Effector memory CD8-positive, alpha-beta T cell (primary cell): Measurements from ENCODE around the gene ARID4B.
"Not testable (repeated sequence)": the region's sequence is repeated elsewhere in the genome, so short reads cannot be mapped to it uniquely, and the experiment has no call there.

Experiments used
- ATAC-seq: fragments of 150-1000 bp; cut with Tn5 transposase; replicated peaks from 2 replicates; pipeline ENCODE4 v1.10.0; 2021; ENCODE audit warnings: mild to moderate bottlenecking, moderate library complexity
- DNase-seq, 3 experiments: peaks; one replicate each; pipeline ENCODE4 v3.0.0; 2021
- H3K27ac Mint-ChIP-seq, 2 donors: one replicate each; pipeline ENCODE4 v1.8.0; 2022; ENCODE audit warnings: mild to moderate bottlenecking in 2 of 2, mixed read lengths in 2 of 2, moderate library complexity in 2 of 2
- H3K27me3 Mint-ChIP-seq, 2 donors: one replicate each; pipeline ENCODE4 v1.8.0; 2022; ENCODE audit warnings: mixed read lengths in 2 of 2
- H3K36me3 Mint-ChIP-seq: one replicate; pipeline ENCODE4 v1.8.0; 2022; ENCODE audit warnings: mild to moderate bottlenecking, moderate library complexity, mixed read lengths; ENCODE audit not compliant: insufficient read depth
- H3K4me1 Mint-ChIP-seq, 2 donors: one replicate each; pipeline ENCODE4 v1.8.0; 2022; ENCODE audit warnings: low read depth in 2 of 2, mixed read lengths in 2 of 2
- H3K4me3 Mint-ChIP-seq, 2 donors: one replicate each; pipeline ENCODE4 v1.8.0; 2022; ENCODE audit warnings: mild to moderate bottlenecking in 2 of 2, mixed read lengths in 2 of 2, moderate library complexity in 2 of 2
- H3K9me3 Mint-ChIP-seq, 2 donors: one replicate each; pipeline ENCODE4 v1.8.0; 2022; ENCODE audit warnings: mixed read lengths in 2 of 2

The ARID4B gene

DNA sequence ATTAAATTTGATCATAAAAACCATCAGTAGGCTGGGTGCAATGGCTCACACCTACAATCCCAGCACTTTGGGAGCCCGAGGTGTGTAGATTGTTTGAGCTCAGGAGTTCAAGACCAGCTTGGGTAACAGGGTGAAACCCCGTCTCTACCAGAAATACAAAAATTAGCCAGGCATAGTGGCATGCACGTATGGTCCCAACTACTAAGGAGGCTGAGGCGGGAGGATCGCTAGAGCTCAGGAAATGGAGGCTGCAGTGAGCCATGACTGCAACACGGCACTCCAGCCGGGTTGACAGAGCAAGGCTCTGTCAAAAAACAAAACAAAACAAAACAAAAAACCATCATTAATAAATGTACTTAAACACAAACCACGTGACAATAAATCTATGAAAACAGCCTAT is 61.0 kb downstream of the ARID4B start:
- Mint-ChIP-seq H3K27ac (peak overlapping the region in 1 of 2 donors; percentile 53), H3K36me3 (peaks cover 41% of the 10 kb centered on the region), H3K4me1 (peaks cover 41 to 68% of the 10 kb centered on the region in 2 donors), H3K4me3 (no peak overlapping the region), H3K27me3 (no peaks in the 10 kb centered on the region), H3K9me3 (no peaks in the 10 kb centered on the region)
- DNase-seq (no peak), ATAC-seq (no peak)

DNA sequence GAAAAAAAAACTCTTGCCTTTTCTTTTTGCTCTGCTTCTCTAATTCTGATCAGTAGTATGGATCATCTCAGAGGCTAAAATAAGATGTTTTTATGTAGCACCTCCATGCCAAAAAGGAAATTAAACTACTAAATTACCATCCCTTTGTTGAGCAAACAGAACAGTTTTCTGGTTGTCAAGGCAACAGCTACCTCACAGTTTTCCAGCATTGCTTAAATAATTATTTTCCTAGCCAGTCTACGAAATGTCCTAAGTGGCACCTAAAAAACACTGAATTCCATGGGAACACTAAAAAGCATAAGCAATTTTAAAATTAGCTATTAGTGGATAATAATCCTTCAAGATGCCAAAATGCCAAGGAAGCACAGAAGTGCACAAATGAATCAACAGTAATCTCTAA is 61.7 kb downstream of the ARID4B start:
- Mint-ChIP-seq H3K4me1 (peaks cover 40 to 71% of the 10 kb centered on the region in 2 donors), H3K36me3 (peaks cover 39% of the 10 kb centered on the region), H3K4me3 (no peak overlapping the region), H3K27ac (peak overlapping the region in 1 of 2 donors; percentile 53), H3K9me3 (no peaks in the 10 kb centered on the region), H3K27me3 (no peaks in the 10 kb centered on the region)
- ATAC-seq (no peak), DNase-seq (no peak)

DNA sequence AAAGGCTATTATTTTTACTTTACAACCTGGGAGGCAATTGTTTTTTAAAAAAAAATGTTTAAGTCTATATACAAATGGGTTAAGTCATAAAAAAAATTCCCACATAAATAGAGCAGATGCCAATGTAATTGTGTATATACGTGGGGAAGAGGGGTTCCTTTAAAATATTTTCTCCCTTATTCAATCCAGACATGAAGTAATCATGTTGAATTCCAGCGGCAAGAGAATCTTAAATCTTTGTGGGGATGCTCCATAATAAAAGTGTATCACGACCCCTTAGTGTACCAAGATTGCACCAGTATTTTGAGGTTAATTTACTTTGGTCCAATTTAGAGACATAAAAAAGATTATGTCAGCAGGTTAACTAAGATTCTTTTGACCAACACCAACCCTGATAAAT is 62.1 kb downstream of the ARID4B start:
- no peaks in the 10 kb centered on the region for H3K9me3 Mint-ChIP-seq
- DNase-seq (no peak), ATAC-seq (no peak)
- H3K4me1 Mint-ChIP-seq = peaks cover 41 to 71% of the 10 kb centered on the region in 2 donors
- no peak overlapping the region for H3K4me3 Mint-ChIP-seq
- peak overlapping the region in 1 of 2 donors; percentile 53 for H3K27ac Mint-ChIP-seq
- peaks cover 39% of the 10 kb centered on the region for H3K36me3 Mint-ChIP-seq
- H3K27me3 Mint-ChIP-seq = no peaks in the 10 kb centered on the region

DNA sequence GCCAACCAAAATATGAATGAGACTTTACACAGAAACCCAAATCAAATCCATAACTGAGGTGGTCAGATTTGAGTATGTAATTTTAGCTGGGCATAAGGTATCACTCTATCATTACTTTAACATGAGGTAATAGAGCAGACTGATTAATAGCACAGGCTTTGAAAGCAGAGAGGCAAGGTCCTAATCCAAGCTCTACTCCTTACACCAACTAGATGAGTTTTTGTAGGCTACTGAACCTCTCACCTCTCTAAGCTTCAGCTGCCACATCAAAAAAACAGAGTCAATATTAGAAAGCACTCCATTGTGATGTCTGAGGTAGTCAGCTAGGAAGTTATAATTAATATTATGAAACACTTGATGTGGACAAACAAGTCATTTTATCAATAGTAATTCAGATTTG is 63.7 kb downstream of the ARID4B start:
- Mint-ChIP-seq H3K27me3 (no peaks in the 10 kb centered on the region), H3K9me3 (no peaks in the 10 kb centered on the region), H3K4me1 (peaks cover 39 to 72% of the 10 kb centered on the region in 2 donors), H3K4me3 (no peak overlapping the region), H3K27ac (peak overlapping the region in 1 of 2 donors; percentile 15), H3K36me3 (peaks cover 34% of the 10 kb centered on the region)
- DNase-seq (no peak), ATAC-seq (no peak)

DNA sequence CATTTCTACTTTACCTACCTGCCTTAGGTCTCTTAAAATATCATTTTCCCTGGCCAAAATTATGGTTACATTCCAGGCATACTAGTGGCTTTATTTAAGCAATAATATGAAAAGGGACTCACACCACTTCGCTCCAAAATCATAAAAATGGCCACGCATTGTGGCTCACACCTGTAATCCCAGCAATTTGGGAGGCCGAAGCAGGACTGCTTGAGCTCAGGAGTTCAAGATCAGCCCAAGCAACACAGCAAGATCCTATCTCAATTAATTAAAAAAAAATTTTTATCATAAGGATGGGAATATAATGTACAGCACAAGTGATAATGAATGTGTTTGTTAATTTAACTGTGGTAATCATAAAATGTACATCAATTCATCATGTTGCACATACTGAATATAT is 65.4 kb downstream of the ARID4B start:
- Mint-ChIP-seq H3K36me3 (peaks cover 42% of the 10 kb centered on the region), H3K4me3 (no peak overlapping the region), H3K4me1 (peaks cover 36 to 62% of the 10 kb centered on the region in 2 donors), H3K27me3 (no peaks in the 10 kb centered on the region), H3K9me3 (no peaks in the 10 kb centered on the region), H3K27ac (no peak overlapping the region)
- no peak for DNase-seq
- no peak for ATAC-seq

DNA sequence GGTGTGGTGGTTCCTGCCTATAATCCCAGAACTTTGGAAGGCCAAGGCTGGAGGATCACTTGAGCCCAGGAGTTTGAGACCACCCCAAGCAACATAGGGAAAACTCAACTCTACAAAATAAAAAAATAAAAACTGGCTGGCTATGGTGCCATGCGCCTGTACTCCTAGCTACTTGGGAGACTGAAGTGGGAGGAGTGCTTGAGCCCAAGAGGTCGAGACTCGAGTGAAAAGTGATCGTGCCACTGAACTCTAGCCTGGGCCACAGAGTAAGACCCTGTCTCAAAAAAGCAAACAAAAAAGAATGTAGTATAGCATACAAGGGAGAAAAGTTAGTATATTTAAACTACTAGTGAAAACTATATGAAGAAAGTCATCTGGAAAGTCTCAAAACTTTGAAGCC is 66.7 kb downstream of the ARID4B start:
- DNase-seq = no peak
- no peak for ATAC-seq
- Mint-ChIP-seq H3K4me3 (peak overlapping the region in 1 of 2 donors; percentile 28), H3K36me3 (peaks cover 44% of the 10 kb centered on the region), H3K27me3 (no peaks in the 10 kb centered on the region), H3K4me1 (peaks cover 32 to 57% of the 10 kb centered on the region in 2 donors), H3K9me3 (no peaks in the 10 kb centered on the region), H3K27ac (peak overlapping the region in 1 of 2 donors; percentile 58)

DNA sequence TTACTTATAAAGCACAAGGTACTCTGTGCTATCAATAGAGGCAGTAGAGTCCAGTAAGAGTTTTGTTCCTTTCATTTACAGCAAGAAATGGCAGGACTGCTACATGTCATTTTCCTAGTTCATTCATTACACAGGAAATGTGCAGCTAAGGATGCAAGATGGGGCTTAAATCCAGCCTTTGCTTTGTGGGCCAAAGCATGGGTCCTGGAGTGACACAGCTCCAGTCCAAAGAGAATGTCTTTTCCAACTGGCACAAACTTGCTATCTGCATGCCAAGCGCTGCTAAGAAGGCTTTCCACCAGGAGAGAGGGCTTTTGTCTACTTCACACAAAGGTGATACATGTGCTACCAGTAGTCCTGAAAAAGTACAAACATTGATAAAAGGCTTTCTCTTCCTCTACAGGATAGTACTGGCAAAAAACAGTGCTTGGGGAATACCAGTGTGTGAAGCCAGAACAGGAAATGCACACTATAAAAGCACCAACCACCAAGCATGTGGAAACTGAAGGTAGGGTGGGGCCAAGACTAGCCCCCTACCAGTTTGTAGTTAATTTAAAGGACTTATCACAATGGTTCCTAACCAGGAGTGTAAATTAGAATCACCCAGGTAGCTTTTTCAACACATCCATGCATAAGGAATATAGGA is 68.7 kb downstream of the ARID4B start:
- Mint-ChIP-seq H3K4me3 (peak overlapping the region; percentile 34 to 41), H3K9me3 (no peaks in the 10 kb centered on the region), H3K4me1 (peaks cover 26 to 50% of the 10 kb centered on the region in 2 donors), H3K27ac (peak overlapping the region; percentile 35 to 55), H3K27me3 (no peaks in the 10 kb centered on the region), H3K36me3 (peaks cover 48% of the 10 kb centered on the region)
- no peak for DNase-seq
- peak; percentile 67 for ATAC-seq

DNA sequence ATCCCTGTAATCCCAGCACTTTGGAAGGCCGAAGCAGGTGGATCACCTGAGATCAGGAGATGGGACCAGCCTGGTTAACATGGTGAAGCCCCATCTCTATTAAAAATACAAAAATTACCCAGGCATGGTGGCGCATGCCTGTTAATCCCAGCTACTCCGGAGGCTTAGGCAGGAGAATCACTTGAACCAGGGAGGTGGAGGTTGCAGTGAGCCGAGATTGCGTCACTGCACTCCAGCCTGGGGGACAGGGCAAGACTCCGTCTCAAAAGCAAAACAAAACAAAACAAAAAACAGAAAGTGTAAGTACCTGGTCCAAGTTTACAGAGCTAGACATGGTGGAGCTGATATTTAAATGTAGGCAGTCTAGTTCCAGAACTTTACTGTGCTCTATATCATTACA is 69.9 kb downstream of the ARID4B start:
- H3K4me3 Mint-ChIP-seq = peak overlapping the region in 1 of 2 donors; percentile 22

DNA sequence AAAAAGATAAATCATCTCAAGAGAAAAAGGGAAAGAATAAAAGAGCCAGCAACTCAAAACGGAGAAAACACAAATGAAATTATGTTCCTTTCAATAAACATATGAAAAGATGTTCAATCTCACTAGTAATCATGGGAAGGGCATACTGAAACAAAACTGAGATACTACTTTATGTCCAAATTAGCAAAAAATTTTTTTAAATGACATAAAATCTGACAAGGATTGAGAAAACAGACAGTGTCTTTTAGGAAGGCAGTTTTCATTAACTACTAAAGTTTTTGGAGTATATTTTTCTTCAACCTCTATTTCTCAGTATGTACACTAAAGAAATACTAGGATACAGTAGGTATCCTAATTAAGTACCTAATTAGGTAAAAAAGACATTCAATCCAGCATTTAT is 73.3 kb downstream of the ARID4B start:
- no peak for ATAC-seq
- Mint-ChIP-seq H3K36me3 (peaks cover 65% of the 10 kb centered on the region), H3K9me3 (no peaks in the 10 kb centered on the region), H3K4me3 (no peak overlapping the region), H3K27me3 (no peaks in the 10 kb centered on the region), H3K27ac (peak overlapping the region in 1 of 2 donors; percentile 77), H3K4me1 (peaks cover 16 to 23% of the 10 kb centered on the region in 2 donors)
- DNase-seq = no peak

More for the DNA sequence above, 69.9 kb downstream of the ARID4B start:
- H3K4me1 Mint-ChIP-seq = peaks cover 19 to 45% of the 10 kb centered on the region in 2 donors
- H3K27me3 Mint-ChIP-seq, ATAC-seq, H3K9me3 Mint-ChIP-seq, DNase-seq: not testable (repeated sequence)
- peak overlapping the region in 1 of 2 donors; percentile 75 for H3K27ac Mint-ChIP-seq
- H3K36me3 Mint-ChIP-seq = peaks cover 49% of the 10 kb centered on the region

DNA sequence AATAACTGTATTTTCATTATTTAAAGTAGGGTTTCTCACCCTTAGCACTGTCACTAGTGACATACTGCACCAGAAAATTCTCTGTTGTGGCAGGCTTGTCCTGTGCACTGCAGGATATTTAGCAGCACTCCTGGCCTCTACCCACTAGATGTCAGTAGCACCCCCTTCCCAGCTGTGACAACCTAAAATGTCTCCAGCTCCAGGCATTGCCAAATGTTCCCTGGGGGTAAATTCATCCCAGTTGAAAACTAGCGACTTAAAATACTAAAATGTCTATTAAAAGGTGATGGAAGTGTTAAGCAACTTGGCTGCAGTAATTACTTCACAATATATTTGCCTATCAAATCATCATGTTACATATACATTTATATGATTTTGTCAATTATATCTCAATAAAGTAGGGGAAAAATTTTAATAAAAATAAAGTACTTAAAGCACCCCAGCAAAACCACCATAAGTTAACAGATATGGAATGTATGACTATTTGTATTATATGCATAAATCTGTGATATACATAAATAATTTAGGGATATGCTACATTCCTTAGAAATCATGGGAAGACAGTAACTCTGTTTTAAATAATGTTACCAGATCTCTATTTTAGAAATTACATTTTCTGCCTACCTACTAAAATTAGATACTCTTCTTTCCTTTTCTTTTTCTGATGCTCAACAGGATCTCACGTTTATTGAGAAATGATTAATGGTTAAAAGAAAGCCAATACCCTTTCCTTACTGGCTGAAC is 74.6 kb downstream of the ARID4B start:
- Mint-ChIP-seq H3K4me1 (peaks cover 9 to 20% of the 10 kb centered on the region in 2 donors), H3K4me3 (no peak overlapping the region), H3K36me3 (peaks cover 67% of the 10 kb centered on the region), H3K9me3 (no peaks in the 10 kb centered on the region), H3K27me3 (no peaks in the 10 kb centered on the region), H3K27ac (peak overlapping the region; percentile 69 to 77)
- DNase-seq (peak; percentile 52 to 64 (median 62)), ATAC-seq (peak; percentile 95)

DNA sequence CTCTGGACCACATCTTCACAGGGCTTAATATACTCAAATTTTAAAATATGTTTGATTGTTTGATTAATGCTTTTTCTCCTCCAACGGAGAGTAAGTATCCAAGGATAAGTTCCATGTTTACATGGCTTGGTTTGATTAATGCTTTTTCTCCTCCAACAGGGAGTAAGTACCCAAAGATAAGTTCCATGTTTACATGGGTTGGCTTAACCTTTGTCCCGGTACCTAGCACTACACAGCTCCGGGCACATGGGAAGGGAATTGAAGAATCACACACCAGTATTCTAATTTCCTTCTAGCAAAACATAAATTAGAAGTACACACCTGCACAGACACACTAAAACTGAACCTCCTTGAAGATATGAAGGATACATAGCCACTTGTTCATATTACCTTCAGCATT is 77.5 kb downstream of the ARID4B start:
- Mint-ChIP-seq H3K4me1 (peaks cover 10 to 23% of the 10 kb centered on the region in 2 donors), H3K27me3 (no peaks in the 10 kb centered on the region), H3K9me3 (no peaks in the 10 kb centered on the region), H3K36me3 (peaks cover 64% of the 10 kb centered on the region), H3K4me3 (no peak overlapping the region), H3K27ac (no peak overlapping the region)
- ATAC-seq (no peak), DNase-seq (no peak)

DNA sequence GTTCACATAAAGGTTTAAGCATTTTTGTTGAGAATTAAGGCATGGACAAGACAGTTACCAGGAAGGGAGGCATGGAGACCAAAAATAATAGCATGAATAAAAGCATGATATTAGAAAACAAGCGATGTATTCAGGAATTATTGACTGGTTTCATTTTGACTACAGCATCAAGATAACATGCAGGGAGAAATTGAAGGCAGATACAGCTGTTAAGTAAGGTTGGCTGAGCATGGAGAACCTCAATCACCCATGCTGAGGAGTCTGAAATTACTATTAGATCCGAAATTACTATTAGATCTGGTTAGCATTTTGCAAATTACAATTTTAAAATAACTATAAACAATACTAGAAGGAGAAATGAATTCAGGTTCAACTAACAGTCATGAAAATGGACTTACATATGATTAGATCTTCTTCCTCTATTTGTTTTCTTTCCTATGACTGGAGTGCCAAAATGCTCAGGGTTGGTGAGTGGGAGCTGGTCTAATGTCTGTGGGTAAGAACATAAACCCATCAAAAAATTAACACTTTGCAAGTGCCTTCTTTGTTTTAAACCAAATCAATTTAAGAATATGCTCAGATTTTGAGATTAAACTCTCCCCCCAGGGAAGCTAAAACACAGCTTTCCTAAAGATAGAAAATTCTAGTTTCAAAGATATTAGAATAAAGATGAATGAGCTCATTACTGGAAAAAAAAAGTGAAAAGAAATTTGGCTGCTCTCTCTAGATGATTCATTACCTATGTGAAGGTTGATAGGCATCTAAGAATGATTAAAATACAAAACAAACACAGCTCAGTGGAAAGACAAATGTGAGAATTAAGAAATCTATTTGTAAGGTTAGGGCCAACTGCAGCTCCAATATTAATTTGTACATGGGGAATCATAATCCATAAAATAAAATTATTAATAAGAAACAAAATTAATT is 81.7 kb downstream of the ARID4B start:
- ATAC-seq = no peak
- peaks cover 62% of the 10 kb centered on the region for H3K36me3 Mint-ChIP-seq
- peak overlapping the region in 1 of 2 donors; percentile 5 for H3K4me3 Mint-ChIP-seq
- no peaks in the 10 kb centered on the region for H3K27me3 Mint-ChIP-seq
- peak overlapping the region in 1 of 2 donors; percentile 48 for H3K27ac Mint-ChIP-seq
- no peaks in the 10 kb centered on the region for H3K9me3 Mint-ChIP-seq
- DNase-seq = no peak
- H3K4me1 Mint-ChIP-seq = peaks cover 17 to 34% of the 10 kb centered on the region in 2 donors

DNA sequence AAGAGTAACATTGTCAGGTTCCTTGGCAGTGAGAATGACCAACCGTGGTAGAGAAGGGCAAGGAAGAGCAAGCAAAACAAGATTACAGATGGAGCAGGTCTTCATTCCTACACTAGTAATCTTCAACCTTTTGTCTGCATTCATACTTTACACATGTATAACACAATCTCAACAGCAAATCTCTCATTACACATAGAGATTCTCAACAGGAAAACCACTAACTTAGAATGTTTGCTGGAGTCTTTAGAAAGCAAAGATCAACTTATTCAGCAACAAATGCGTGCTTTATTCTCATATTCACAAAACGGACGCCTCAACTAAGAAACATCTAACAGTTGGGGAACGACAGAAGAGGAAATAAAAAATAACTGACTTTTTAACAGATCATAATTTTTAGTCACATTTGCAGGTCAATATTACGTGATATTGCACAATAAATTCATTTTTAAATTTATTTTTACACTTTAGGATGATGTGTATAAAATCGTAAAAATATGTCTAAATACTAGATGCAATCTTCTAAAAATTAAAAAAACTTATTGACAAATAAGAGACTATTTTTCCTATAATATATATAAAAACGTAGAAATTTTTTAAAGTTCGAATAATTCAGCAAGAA is 82.9 kb downstream of the ARID4B start:
- no peak overlapping the region for H3K4me3 Mint-ChIP-seq

More for the DNA sequence above, 82.9 kb downstream of the ARID4B start:
- Mint-ChIP-seq H3K36me3 (peaks cover 56% of the 10 kb centered on the region), H3K9me3 (no peaks in the 10 kb centered on the region), H3K27ac (peak overlapping the region in 1 of 2 donors; percentile 21), H3K4me1 (peaks cover 17 to 40% of the 10 kb centered on the region in 2 donors), H3K27me3 (no peaks in the 10 kb centered on the region)
- ATAC-seq (no peak), DNase-seq (no peak)
